Measurements from ENCODE around the gene STX12. TPM values are rescaled to one million over a fixed set of nuclear protein-coding genes. Genes with fewer than 3 reads are reported as not detected.

Gene STX12
- total RNA-seq, 2 experiments from 2014 or later, result 19.4 to 22.1 TPM

DNA sequence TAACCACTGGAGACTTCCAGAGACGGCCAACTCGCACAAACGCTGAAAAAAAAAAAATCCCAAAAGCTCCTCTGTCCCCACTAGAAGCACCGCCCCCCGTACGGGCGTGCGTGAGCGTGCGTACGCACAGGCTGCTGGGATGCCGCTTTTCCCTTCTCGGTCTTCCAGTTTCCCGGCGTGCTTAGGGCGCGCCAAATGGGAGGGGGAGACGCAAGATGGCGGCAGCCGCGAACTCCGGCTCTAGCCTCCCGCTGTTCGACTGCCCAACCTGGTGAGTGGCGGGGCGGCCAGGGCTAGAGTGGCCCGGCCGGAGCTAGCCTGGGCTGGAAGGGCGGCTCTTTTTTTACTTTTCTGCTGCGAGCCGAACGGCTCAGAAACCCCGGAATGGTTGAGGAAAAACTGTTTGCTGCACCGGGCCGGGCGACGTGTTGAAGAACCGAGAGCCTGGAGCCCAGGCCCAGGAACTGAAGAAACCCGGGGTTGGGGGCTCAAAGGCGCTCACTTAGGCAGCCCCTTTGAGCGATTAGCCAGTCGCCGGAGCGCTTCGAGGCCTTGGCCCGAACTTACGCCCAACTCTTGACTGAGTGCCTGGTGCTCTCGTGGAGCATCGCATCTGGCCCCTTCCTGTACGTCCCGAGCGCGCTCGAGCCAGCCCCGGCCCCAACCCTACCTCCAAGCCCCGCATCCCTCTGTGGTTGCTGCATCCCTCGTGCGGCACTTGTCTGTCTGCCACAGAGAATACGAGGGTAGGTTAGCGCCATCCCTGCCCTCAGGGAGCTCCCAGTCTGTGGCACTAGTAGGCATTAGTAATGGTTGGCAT lies 57.8 kb downstream of the STX12 start, which contains the start of gene PPP1R8:
PPP1R8 (plus strand) TSS at position 162 of the 820 bp plus-strand sequence; CDS start at position 216, 54 bp downstream.
- Mint-ChIP-seq H3K27ac (peak within 1 kb of the TSS; percentile 94), H3K9me3 (no peaks in the 10 kb centered on the region), H3K4me3 (peak within 1 kb of the TSS; percentile 95), H3K4me1 (ENCODE audit: low read depth) (peaks cover 29% of the 10 kb centered on the region), H3K36me3 (ENCODE audit: low read depth) (peaks cover 19% of the 10 kb centered on the region), H3K27me3 (no peaks in the 10 kb centered on the region)
- DNase-seq (peak; percentile 93), ATAC-seq (peak; percentile 99)
- intact Hi-C loops (cut with micrococcal nuclease), result no loop called here
- ChIA-PET POLR2A (interaction anchor here (0.9 to 1.4 kb wide), 6 partner anchors 10 to 230 kb away, joined by 3 to 5 read pairs (median 3); no protein-coding TSS in a partner anchor), CTCF (interaction anchor here (0.8 to 1.4 kb wide), 2 partner anchors 42 to 161 kb away, joined by 3 read pairs; no protein-coding TSS in a partner anchor)
- TF ChIP-seq, protein P1, sequence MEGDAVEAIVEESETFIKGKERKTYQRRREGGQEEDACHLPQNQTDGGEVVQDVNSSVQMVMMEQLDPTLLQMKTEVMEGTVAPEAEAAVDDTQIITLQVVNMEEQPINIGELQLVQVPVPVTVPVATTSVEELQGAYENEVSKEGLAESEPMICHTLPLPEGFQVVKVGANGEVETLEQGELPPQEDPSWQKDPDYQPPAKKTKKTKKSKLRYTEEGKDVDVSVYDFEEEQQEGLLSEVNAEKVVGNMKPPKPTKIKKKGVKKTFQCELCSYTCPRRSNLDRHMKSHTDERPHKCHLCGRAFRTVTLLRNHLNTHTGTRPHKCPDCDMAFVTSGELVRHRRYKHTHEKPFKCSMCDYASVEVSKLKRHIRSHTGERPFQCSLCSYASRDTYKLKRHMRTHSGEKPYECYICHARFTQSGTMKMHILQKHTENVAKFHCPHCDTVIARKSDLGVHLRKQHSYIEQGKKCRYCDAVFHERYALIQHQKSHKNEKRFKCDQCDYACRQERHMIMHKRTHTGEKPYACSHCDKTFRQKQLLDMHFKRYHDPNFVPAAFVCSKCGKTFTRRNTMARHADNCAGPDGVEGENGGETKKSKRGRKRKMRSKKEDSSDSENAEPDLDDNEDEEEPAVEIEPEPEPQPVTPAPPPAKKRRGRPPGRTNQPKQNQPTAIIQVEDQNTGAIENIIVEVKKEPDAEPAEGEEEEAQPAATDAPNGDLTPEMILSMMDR (IDR thresholded peaks at IDR 0.05), result no peak

DNA sequence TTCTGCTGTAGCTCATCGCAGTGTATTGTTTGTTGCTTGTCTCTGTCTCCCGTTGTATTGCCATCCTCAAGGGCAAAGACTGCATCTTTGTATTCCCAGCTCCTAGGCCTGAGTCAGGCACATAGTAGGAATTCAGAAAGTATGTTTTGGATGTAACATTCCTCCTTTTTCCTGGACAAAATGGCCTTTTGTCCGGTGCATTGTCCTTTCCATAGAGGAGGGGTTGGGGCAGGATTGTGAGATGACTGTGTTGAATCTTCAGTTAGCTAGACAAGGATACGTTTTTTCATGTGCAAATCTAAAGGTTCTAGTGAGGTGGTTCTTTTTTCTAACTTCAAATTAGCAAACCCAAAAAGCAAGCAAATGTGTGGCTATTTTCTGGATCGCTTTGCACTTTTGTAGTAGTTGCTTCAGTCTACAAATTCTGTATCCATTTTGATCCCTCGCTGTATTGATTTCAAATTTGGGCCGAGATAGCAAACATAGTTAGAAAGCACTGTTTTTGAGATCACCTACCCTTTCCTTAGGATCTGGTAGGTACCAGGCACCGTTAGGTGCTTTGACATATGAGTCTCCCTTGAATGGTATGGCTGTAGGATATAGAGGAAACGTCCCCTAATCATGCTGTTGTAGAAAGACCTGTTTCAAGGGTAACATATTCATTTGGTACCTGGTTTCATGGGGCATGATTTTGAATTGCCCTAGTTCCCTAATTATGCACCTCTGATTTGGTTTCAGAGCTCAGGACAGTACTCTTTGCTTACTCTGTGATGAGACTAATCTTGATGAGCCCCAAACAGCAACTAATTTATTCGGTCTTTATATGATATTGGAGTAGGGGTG lies 58.8 kb downstream of the STX12 start:
- intact Hi-C loops (cut with micrococcal nuclease), result no loop called here

DNA sequence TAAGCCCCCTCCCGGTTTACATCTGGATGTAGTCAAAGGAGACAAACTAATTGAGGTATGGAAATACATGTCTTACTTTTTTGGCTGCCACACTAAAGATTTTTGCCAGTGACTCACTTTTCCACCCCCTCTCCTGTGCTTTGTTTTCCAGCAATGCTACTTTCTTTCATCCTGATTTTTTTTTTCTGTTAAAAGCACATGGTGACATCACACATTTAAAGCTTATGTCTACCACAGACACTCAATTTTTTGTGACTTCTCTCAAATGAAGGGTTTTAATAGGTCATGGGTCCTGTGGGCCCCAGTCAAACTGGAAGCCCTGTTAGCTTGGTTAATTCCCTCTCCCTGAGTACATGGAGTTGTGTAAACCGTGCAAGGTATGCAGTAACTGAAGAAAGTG lies 59.7 kb downstream of the STX12 start:
- Mint-ChIP-seq H3K36me3 (ENCODE audit: low read depth) (peaks cover 28% of the 10 kb centered on the region), H3K27ac (peak overlapping the region; percentile 31), H3K9me3 (no peaks in the 10 kb centered on the region), H3K27me3 (no peaks in the 10 kb centered on the region), H3K4me1 (ENCODE audit: low read depth) (peaks cover 32% of the 10 kb centered on the region), H3K4me3 (peak overlapping the region; percentile 13)
- POLR2A ChIA-PET, result interaction anchor here (0.6 to 1.7 kb wide), 2 partner anchors 10 to 31 kb away, joined by 4 to 6 read pairs; no protein-coding TSS in a partner anchor
- ATAC-seq (no peak), DNase-seq (no peak)
- TF ChIP-seq, protein P1 (IDR thresholded peaks at IDR 0.05), result no peak
- CTCF ChIA-PET, result interaction anchor here (0.6 to 1.4 kb wide), 3 partner anchors 8 to 164 kb away, joined by 3 to 5 read pairs (median 4); no protein-coding TSS in a partner anchor
- intact Hi-C loops (cut with micrococcal nuclease), result no loop called here

More for the DNA sequence above, 58.8 kb downstream of the STX12 start:
- Mint-ChIP-seq H3K27ac (peak overlapping the region; percentile 94), H3K9me3 (no peaks in the 10 kb centered on the region), H3K36me3 (ENCODE audit: low read depth) (peaks cover 25% of the 10 kb centered on the region), H3K4me3 (peak overlapping the region; percentile 95), H3K27me3 (no peaks in the 10 kb centered on the region), H3K4me1 (ENCODE audit: low read depth) (peaks cover 32% of the 10 kb centered on the region)
- POLR2A ChIA-PET, result interaction anchor here (1.0 to 1.7 kb wide), 3 partner anchors 9 to 171 kb away, joined by 3 to 4 read pairs (median 3); no protein-coding TSS in a partner anchor
- TF ChIP-seq, protein P1 (IDR thresholded peaks at IDR 0.05), result no peak
- CTCF ChIA-PET, result interaction anchor here (1.3 to 1.4 kb wide), 3 partner anchors 9 to 162 kb away, joined by 3 to 4 read pairs (median 3); no protein-coding TSS in a partner anchor
- ATAC-seq (no peak), DNase-seq (no peak)

DNA sequence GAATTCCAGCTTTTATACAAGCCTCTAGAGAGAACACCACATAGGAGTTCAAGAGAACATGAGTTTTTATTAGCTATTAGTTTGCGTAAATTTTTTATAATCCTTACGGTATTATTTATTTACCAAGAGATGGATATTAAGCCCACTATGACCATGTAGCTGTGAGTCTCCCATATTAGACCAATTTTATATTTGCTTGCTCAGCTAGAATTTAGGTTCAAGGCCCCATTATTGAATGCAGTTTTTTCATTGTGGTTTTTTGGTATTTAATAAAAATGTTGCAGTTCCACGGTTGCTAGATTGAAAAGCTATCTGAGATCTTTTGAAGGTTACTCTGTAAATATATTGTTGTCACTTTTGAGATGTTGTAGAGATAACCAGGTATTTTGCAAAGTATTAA lies 60.5 kb downstream of the STX12 start:
- Mint-ChIP-seq H3K9me3 (no peaks in the 10 kb centered on the region), H3K4me1 (ENCODE audit: low read depth) (peaks cover 32% of the 10 kb centered on the region), H3K27ac (no peak overlapping the region), H3K36me3 (ENCODE audit: low read depth) (peaks cover 28% of the 10 kb centered on the region), H3K27me3 (no peaks in the 10 kb centered on the region), H3K4me3 (no peak overlapping the region)
- CTCF ChIA-PET, result interaction anchor here (0.9 to 1.5 kb wide), 2 partner anchors 24 to 108 kb away, joined by 3 to 5 read pairs; partner anchors contain the start of gene FAM76A
- ATAC-seq (no peak), DNase-seq (no peak)
- POLR2A ChIA-PET, result interaction anchor here (0.6 to 1.7 kb wide), 3 partner anchors 9 to 153 kb away, joined by 3 to 4 read pairs (median 3); no protein-coding TSS in a partner anchor
- intact Hi-C loops (cut with micrococcal nuclease), result no loop called here
- TF ChIP-seq, protein P1 (IDR thresholded peaks at IDR 0.05), result no peak
